K562 (cell line): Measurements from ENCODE around the gene IFNGR2. TPM values are rescaled to one million over a fixed set of nuclear protein-coding genes. Genes with fewer than 3 reads are reported as not detected.

Source experiments
- ATAC-seq: fragments of 200-7000 bp; cut with Tn5 transposase; 3 replicates; pipeline ENCODE4 v1.9.1; 2020; ENCODE audit warnings: moderate library complexity
- BruUV-seq: library from RNA; stranded (reverse); fragments of 400-500 nt; replicated peaks from 2 replicates; lab custom pipeline; 2021; lab: Mats Ljungman, UMichigan
- CTCF ChIA-PET: fragments of 300-600 bp; formaldehyde crosslinking; extraction: SDS; loops from one replicate; lab custom pipeline; 2021; ENCODE audit warnings: low intra/inter-chr PET ratio; lab: Yijun Ruan, JAX
- POLR2A ChIA-PET: fragments of 300-600, 350-650 bp; sonication (Branson Sonifier 250); formaldehyde crosslinking; extraction: SDS; loops from one replicate; lab custom pipeline; 2021; ENCODE audit warnings: antibody characterized with exemption, inconsistent platforms; lab: Yijun Ruan, JAX
- DNase-seq, 4 experiments: peaks; one replicate each; pipeline versions ENCODE4 v3.0.0 to v3.0.0-alpha.2; 2011 to 2018; ENCODE audit warnings: low spot score in 3 of 4, mixed read lengths in 3 of 4; ENCODE audit errors: extremely low read depth in 1 of 4
- FAIRE-seq: peaks from 2 replicates; lab custom pipeline; 2011; peaks lifted over from hg19 to GRCh38; lab: Jason Lieb, UNC
- H2AFZ ChIP-seq: 2 replicates; pipeline ENCODE4 v1.6.0; 2011; ENCODE audit warnings: low read depth, low read length, control low read depth, inconsistent platforms
- H3K27ac ChIP-seq: fragments of 200-600 bp; 3 replicates; pipeline ENCODE4 v1.8.0; 2011; ENCODE audit warnings: low read depth, mild to moderate bottlenecking, control low read depth, inconsistent platforms, low read length, moderate library complexity, mixed read lengths; ENCODE audit errors: extremely low read depth
- H3K27me3 ChIP-seq, 2 experiments: fragments of 300-600 bp in 1 of 2; 2 replicates in 1 of 2; 3 replicates in 1 of 2; pipeline versions ENCODE4 v1.6.0 to v1.8.0; 2011; ENCODE audit warnings: inconsistent platforms in 2 of 2, low read length in 2 of 2, mild to moderate bottlenecking in 1 of 2, mixed read lengths in 1 of 2, moderate library complexity in 1 of 2; ENCODE audit not compliant: control insufficient read depth in 2 of 2, insufficient read depth in 2 of 2
- H3K36me3 ChIP-seq: fragments of 300-600 bp; 3 replicates; pipeline ENCODE4 v1.8.0; 2011; ENCODE audit warnings: mild to moderate bottlenecking, low read length, inconsistent platforms; ENCODE audit not compliant: control insufficient read depth, insufficient read depth
- H3K4me1 ChIP-seq, 2 experiments: fragments of 200-600 bp in 1 of 2; replicated peaks in 1 of 2; 2 replicates in 1 of 2; 3 replicates in 1 of 2; pipeline versions ENCODE4 v1.5.1 to v1.8.0; 2011; ENCODE audit warnings: inconsistent platforms in 2 of 2, low read length in 2 of 2, mild to moderate bottlenecking in 1 of 2, mixed read lengths in 1 of 2, moderate library complexity in 1 of 2; ENCODE audit not compliant: control insufficient read depth in 2 of 2, insufficient read depth in 2 of 2
- H3K4me2 ChIP-seq: 2 replicates; pipeline ENCODE4 v1.6.1; 2011; ENCODE audit warnings: low read length, control low read depth, inconsistent platforms, mixed read lengths; ENCODE audit not compliant: insufficient read depth
- H3K4me3 ChIP-seq: fragments of 200-600 bp; sonication (generic), shearing (Covaris generic); 2 replicates; pipeline ENCODE4 v1.5.1; 2016; ENCODE audit warnings: control low read depth, inconsistent platforms
- H3K79me2 ChIP-seq: fragments of 200-600 bp; 3 replicates; pipeline ENCODE4 v1.8.0; 2011; ENCODE audit warnings: low read length, inconsistent platforms; ENCODE audit not compliant: control insufficient read depth, insufficient read depth
- H3K9ac ChIP-seq, 2 experiments: 2 replicates each; pipeline versions ENCODE4 v1.6.0 to v1.6.1; 2011; ENCODE audit warnings: low read depth in 2 of 2, low read length in 2 of 2, control low read depth in 1 of 2, inconsistent platforms in 1 of 2, mild to moderate bottlenecking in 1 of 2, mixed read lengths in 1 of 2; ENCODE audit not compliant: insufficient read depth in 1 of 2
- H3K9me1 ChIP-seq: one replicate; pipeline ENCODE4 v1.6.0; 2011; ENCODE audit warnings: inconsistent platforms, mild to moderate bottlenecking, low read length, moderate library complexity; ENCODE audit not compliant: control insufficient read depth, insufficient read depth
- H3K9me3 ChIP-seq: replicated peaks from 2 replicates; pipeline ENCODE4 v1.5.1; 2011; ENCODE audit warnings: low read depth, low read length, inconsistent platforms; ENCODE audit not compliant: control insufficient read depth, insufficient read depth
- H4K20me1 ChIP-seq: replicated peaks from 2 replicates; pipeline ENCODE4 v1.6.1; 2011; ENCODE audit warnings: low read length, inconsistent platforms, mixed read lengths; ENCODE audit not compliant: control insufficient read depth, insufficient read depth
- ATF3 ChIP-seq, 2 experiments: fragments of 450-650 bp in 1 of 2; sonication (generic) in 1 of 2; formaldehyde crosslinking in 1 of 2; IDR thresholded peaks in 1 of 2; conservative IDR thresholded peaks in 1 of 2; 2 replicates each; pipeline versions ENCODE4 v1.6.1 to v1.8.1; 2016 to 2023; ENCODE audit warnings: mild to moderate bottlenecking in 2 of 2, moderate library complexity in 2 of 2, inconsistent platforms in 1 of 2, missing genetic modification reagents in 1 of 2
- DDX20 ChIP-seq: fragments of 450-650 bp; IDR thresholded peaks from 2 replicates; pipeline ENCODE4 v1.6.1; 2016; ENCODE audit warnings: missing genetic modification characterization, low read depth, mild to moderate bottlenecking, missing compliant biosample characterization, moderate library complexity
- FOXM1 ChIP-seq, 2 experiments: fragments of 450-650 bp in 1 of 2; sonication (generic) in 1 of 2; formaldehyde crosslinking in 1 of 2; IDR thresholded peaks; 2 replicates each; pipeline versions ENCODE4 v1.6.1 to v1.9.0; 2017 to 2022; ENCODE audit warnings: low read depth in 2 of 2, mild to moderate bottlenecking in 2 of 2, missing genetic modification reagents in 1 of 2, moderate library complexity in 1 of 2
- HMG20B ChIP-seq: fragments of 250-450 bp; sonication (Bioruptor Pico); IDR thresholded peaks from 2 replicates; pipeline ENCODE4 v1.5.0; 2021; ENCODE audit warnings: mild to moderate bottlenecking
- HNRNPH1 ChIP-seq: fragments of 200-400 bp; formaldehyde crosslinking; optimal IDR thresholded peaks from 2 replicates; pipeline ENCODE3; 2017; ENCODE audit warnings: low read depth, mild to moderate bottlenecking, low read length, moderate library complexity
- PPARD ChIP-seq: fragments of 250-450 bp; sonication (Bioruptor Pico); IDR thresholded peaks from 2 replicates; pipeline ENCODE4 v1.8.0; 2022; ENCODE audit warnings: inconsistent platforms, mild to moderate bottlenecking, moderate library complexity
- RBBP5 ChIP-seq: fragments of 200-600 bp; sonication (generic); IDR thresholded peaks from 2 replicates; pipeline ENCODE4 v1.6.1; 2012; ENCODE audit warnings: borderline replicate concordance, mild to moderate bottlenecking, low read length, control low read depth, inconsistent platforms; ENCODE audit not compliant: insufficient read depth, poor library complexity, severe bottlenecking
- SMARCA4 ChIP-seq: fragments of 450-650 bp; IDR thresholded peaks from 2 replicates; pipeline ENCODE4 v1.6.1; 2016
- TAF7 ChIP-seq: fragments of 450-650 bp; IDR thresholded peaks from 2 replicates; pipeline ENCODE4 v1.6.1; 2016; ENCODE audit warnings: missing genetic modification characterization, missing compliant biosample characterization
- TSHZ1 ChIP-seq: fragments of 250-450 bp; sonication (Bioruptor Pico); IDR thresholded peaks from 2 replicates; pipeline ENCODE4 v1.4.0; 2020; ENCODE audit warnings: mild to moderate bottlenecking, moderate library complexity
- YY1 ChIP-seq, 3 experiments: IDR thresholded peaks; 2 replicates each; pipeline ENCODE4 v1.6.1; 2011; ENCODE audit warnings: low read length in 2 of 3, mild to moderate bottlenecking in 2 of 3, moderate library complexity in 2 of 3, borderline replicate concordance in 1 of 3, control low read depth in 1 of 3, low read depth in 1 of 3; ENCODE audit not compliant: insufficient read depth in 3 of 3, insufficient replicate concordance in 2 of 3, control insufficient read depth in 1 of 3, insufficient read length in 1 of 3; ENCODE audit errors: extremely low read depth in 1 of 3
- ZNF512 ChIP-seq: IDR thresholded peaks from 2 replicates; pipeline ENCODE4 v1.6.1; 2016; ENCODE audit warnings: missing genetic modification characterization, missing compliant biosample characterization
- WGBS: fragments of 100-300 bp; shearing (Covaris generic); methylation state at CpG from one replicate; pipeline ENCODE4 v1.1.6; 2016; ENCODE audit warnings: low coverage, mixed read lengths; ENCODE audit not compliant: insufficient coverage; ENCODE audit errors: missing lambda C conversion rate; 5-methylcytosine and 5-hydroxymethylcytosine counted together
- in situ Hi-C: fragments of 300-500 bp; cut with MboI; formaldehyde crosslinking; loops from 4 replicates; pipeline ENCODE4 v1.15.0; 2018; ENCODE audit warnings: inconsistent platforms, mixed read lengths
- intact Hi-C: fragments of 100-400 bp; cut with micrococcal nuclease; formaldehyde crosslinking; loops from 2 replicates; pipeline ENCODE4 v1.14.2; 2022
- polyA plus RNA-seq, 8 experiments: library from polyadenylated mRNA; depleted of rRNA in 4 of 8; stranded (reverse) in 5 of 8; unstranded in 3 of 8; fragments of >200 nt; fragmentation: Nextera tagmentation in 2 of 8; fragmentation: Illumina TruSeq in 1 of 8; extraction: Ambion mirVana in 2 of 8; extraction: Trizol in 1 of 8; gene quantifications; 2 replicates each; pipeline versions ENCODE4 v1.2.1 to v1.2.3, GENCODE V29; 2011 to 2014; ENCODE audit warnings: inconsistent platforms in 1 of 8, missing spikeins in 1 of 8
- total RNA-seq, 7 experiments: library from RNA; depleted of rRNA in 6 of 7; stranded (reverse); fragments of >200 nt in 6 of 7; fragmentation: Illumina TruSeq in 2 of 7; extraction: Trizol in 2 of 7; gene quantifications; 2 replicates each; pipeline versions ENCODE4 v1.2.1 to v1.2.3, GENCODE V29; 2011 to 2021; ENCODE audit warnings: low replicate concordance in 1 of 7

IFNGR2 gene
- total and polyA plus RNA-seq, 9 of the 15 experiments (the other 6 are each of a cell fraction or from before 2014, with no cell fraction given): 6.7 to 58.0 (median 28.5) TPM

- TF ChIP-seq DDX20 (0 out of 2 replicates have a peak, but pooled peaks have one; percentile 21), ZNF512 (tag) (no peak)
These were observed 16.9 kb upstream of the IFNGR2 start (continued) for GRCh38 chr21:33386222-33386784.

GRCh38 chr21:33387294-33387693, 15.9 kb upstream of the IFNGR2 start:
- no peak overlapping the region for H3K27ac ChIP-seq
- no peaks in the 10 kb centered on the region for H3K9me1 ChIP-seq
- no peaks in the 10 kb centered on the region for H4K20me1 ChIP-seq
- in situ Hi-C loops (no loop called here), intact Hi-C loops (no loop called here)
- H2AFZ ChIP-seq: no peak overlapping the region
- no peak for FAIRE-seq
- H3K79me2 ChIP-seq: no peaks in the 10 kb centered on the region
- ChIA-PET CTCF (no interaction called here), POLR2A (interaction anchor here (0.7 to 1.9 kb wide), 3 partner anchors 9 to 445 kb away, joined by 3 to 7 read pairs (median 4); no protein-coding TSS in a partner anchor)
- no peak for ATAC-seq
- no peaks in the 10 kb centered on the region for H3K9me3 ChIP-seq
- peaks cover 0 to 8% of the 10 kb centered on the region in 2 experiments; a peak in 1 of 5 replicates for H3K27me3 ChIP-seq
- no peak overlapping the region for H3K9ac ChIP-seq
- no TSS peak for BruUV-seq
- no peak overlapping the region for H3K4me3 ChIP-seq
- H3K4me2 ChIP-seq: no peak overlapping the region
- peaks cover 21 to 22% of the 10 kb centered on the region in 2 experiments; a peak in 4 of 5 replicates for H3K4me1 ChIP-seq
- 61% methylated on average over 6 of the region's 6 CpGs for WGBS
- H3K36me3 ChIP-seq: no peaks in the 10 kb centered on the region
- DNase-seq: no peak
- no peak for TF ChIP-seq ATF3 (IDR thresholded peaks at IDR 0.05)
- TF ChIP-seq ATF3 (CRISPR knock-in tag; conservative IDR thresholded peaks at IDR 0.05): no peak
- TF ChIP-seq RBBP5: no peak
- no peak for TF ChIP-seq TAF7 (tag)
- TF ChIP-seq HMG20B (CRISPR knock-in tag): no peak
- no peak for TF ChIP-seq HNRNPH1
- no peak for TF ChIP-seq SMARCA4
- no peak for TF ChIP-seq YY1 (IDR thresholded peaks at IDR 0.05; ENCODE audit: borderline replicate concordance in 1 of 3, control insufficient read depth in 1 of 3, extremely low read depth in 1 of 3, insufficient read depth in 3 of 3, insufficient read length in 1 of 3, insufficient replicate concordance in 2 of 3, low read depth in 1 of 3, low read length in 2 of 3)
- TF ChIP-seq FOXM1 (IDR thresholded peaks at IDR 0.05; ENCODE audit: low read depth): no peak
- TF ChIP-seq FOXM1 (CRISPR knock-in tag; IDR thresholded peaks at IDR 0.05; ENCODE audit: low read depth): no peak
- TF ChIP-seq TSHZ1 (CRISPR knock-in tag): no peak
- TF ChIP-seq PPARD: no peak
